ENCODE measurements around the gene GALT. TPM values are rescaled to one million over a fixed set of nuclear protein-coding genes. Genes with fewer than 3 reads are reported as not detected.

The GALT gene
- total RNA-seq, 2 donors from 2014 or later, result 30.9 to 35.0 TPM

DNA sequence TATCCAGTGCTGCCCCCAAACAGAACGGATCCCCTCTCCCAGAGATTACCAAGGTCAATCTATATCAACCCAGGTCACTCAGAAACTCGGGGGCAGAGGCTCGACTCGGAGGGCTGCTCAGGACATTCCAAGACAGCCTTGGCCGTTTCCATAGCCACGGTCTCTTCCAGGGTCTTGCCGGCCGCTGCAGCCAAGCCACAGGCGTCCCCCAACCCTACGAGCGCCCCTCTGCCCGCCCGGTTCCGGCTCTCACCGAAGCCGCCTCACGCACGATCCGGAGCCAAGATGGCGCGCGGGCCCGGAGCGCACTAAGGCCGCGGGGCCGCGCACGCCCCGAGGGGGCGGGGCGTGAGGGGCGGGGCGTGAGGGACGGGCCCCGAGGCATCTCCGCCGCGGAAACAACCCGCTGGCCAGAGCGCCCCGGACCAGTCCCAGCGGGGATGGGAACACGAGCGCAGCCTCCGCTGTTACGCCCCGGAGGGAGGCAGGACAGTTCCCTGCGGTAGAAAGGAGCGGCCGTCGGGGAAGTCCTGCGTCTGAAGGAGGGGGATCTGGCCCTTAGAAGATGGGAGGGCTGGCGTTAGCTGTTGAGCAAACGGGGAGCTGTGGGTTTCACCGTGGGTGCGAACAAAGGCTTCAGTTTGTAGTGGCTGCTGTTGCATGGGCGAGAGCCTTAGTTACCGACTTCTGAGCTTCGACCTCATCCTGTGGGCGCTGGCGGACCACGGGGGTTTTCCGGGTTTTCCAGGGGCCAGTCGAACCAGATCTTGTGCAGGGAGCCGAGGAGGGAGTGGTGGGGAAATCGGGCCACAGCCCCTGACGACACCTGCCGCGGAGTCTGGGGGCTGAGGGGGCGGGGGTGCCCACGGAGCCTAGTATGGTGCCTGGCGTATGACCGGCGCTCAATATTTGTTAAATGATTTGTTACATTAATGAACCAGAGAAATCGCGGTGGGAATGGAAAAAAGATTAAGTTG, 34.4 kb upstream of the GALT start, which contains the start of gene RPP25L:
Gene RPP25L, minus strand, starts transcription at position 287 of the 977 bp plus-strand sequence. CDS start 801 bp downstream, outside the sequence.
- TF ChIP-seq, protein P1, sequence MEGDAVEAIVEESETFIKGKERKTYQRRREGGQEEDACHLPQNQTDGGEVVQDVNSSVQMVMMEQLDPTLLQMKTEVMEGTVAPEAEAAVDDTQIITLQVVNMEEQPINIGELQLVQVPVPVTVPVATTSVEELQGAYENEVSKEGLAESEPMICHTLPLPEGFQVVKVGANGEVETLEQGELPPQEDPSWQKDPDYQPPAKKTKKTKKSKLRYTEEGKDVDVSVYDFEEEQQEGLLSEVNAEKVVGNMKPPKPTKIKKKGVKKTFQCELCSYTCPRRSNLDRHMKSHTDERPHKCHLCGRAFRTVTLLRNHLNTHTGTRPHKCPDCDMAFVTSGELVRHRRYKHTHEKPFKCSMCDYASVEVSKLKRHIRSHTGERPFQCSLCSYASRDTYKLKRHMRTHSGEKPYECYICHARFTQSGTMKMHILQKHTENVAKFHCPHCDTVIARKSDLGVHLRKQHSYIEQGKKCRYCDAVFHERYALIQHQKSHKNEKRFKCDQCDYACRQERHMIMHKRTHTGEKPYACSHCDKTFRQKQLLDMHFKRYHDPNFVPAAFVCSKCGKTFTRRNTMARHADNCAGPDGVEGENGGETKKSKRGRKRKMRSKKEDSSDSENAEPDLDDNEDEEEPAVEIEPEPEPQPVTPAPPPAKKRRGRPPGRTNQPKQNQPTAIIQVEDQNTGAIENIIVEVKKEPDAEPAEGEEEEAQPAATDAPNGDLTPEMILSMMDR (IDR thresholded peaks at IDR 0.05), result no peak
- peak within 1 kb of the TSS; percentile 75 to 81 for H3K4me3 ChIP-seq
- no peaks in the 10 kb centered on the region for H3K9me3 ChIP-seq
- H3K4me1 ChIP-seq, result peaks cover 0 to 28% of the 10 kb centered on the region in 2 donors
- DNase-seq (ENCODE audit: low spot score), result peak; percentile 85
- H3K36me3 ChIP-seq, result peaks cover 27% of the 10 kb centered on the region
- H3K27ac ChIP-seq, result peak within 1 kb of the TSS; percentile 92
- no peaks in the 10 kb centered on the region for H3K27me3 ChIP-seq

DNA sequence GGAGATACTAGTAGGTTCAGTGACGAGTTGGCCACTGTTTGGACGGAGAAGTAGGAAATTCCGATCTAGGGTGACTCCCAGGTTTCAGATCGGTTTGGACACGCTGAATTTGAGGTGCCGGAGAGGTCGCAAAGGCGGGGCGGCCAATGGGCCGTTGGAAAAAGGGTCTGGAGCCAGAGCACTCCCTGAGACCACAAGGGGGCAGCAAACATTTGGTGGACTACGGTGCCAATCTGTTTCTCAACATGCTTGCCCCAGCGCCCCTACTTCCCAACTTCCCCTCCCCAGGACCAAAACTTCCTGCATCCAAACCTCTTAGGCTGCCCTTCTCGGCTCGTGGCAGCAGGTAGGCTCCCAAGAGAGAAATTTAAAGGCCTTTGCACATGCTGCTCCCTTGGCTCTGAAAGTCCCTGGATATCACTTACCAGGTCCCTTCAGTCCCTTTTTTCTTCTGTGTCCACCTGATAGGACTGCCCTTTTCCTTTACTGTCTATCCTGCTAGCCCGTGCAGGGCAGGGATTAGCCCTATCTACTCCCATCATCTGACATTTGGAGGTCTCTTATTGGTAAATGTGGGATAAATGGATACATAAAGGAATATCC, 33.6 kb upstream of the GALT start:
- Histone ChIP-seq H3K4me1 (peaks cover 0 to 28% of the 10 kb centered on the region in 2 donors), H3K36me3 (peaks cover 35% of the 10 kb centered on the region), H3K27me3 (no peaks in the 10 kb centered on the region), H3K27ac (peak overlapping the region; percentile 92), H3K4me3 (peak overlapping the region; percentile 75 to 81), H3K9me3 (no peaks in the 10 kb centered on the region)
- DNase-seq (ENCODE audit: low spot score), result peak; percentile 88
- TF ChIP-seq, protein P1 (IDR thresholded peaks at IDR 0.05), result peak; percentile 61 to 91

DNA sequence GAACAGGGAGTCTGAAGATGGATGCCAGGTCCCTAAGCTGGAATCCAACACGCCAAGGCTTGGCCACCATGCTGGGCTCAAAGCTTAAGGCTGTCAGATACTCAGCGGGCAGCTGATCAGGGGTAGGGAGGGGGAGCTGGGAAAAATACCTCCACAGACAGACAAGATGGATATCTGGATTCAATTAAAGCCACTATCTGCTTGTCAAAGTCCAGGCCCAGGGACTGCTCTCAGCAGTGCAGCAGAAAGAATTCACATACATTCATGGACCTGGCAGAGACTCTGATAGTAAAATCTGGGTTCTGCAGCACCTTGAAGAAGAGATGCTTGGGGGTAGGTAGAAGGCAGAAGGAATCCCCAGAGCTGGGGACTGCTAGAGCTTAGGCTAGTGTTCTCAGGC, 31.3 kb upstream of the GALT start:
- Histone ChIP-seq H3K4me1 (peaks cover 0 to 35% of the 10 kb centered on the region in 2 donors), H3K27me3 (no peaks in the 10 kb centered on the region), H3K36me3 (peaks cover 37% of the 10 kb centered on the region), H3K27ac (no peak overlapping the region), H3K4me3 (no peak overlapping the region), H3K9me3 (no peaks in the 10 kb centered on the region)
- TF ChIP-seq, protein P1 (IDR thresholded peaks at IDR 0.05), result no peak
- DNase-seq (ENCODE audit: low spot score), result no peak

DNA sequence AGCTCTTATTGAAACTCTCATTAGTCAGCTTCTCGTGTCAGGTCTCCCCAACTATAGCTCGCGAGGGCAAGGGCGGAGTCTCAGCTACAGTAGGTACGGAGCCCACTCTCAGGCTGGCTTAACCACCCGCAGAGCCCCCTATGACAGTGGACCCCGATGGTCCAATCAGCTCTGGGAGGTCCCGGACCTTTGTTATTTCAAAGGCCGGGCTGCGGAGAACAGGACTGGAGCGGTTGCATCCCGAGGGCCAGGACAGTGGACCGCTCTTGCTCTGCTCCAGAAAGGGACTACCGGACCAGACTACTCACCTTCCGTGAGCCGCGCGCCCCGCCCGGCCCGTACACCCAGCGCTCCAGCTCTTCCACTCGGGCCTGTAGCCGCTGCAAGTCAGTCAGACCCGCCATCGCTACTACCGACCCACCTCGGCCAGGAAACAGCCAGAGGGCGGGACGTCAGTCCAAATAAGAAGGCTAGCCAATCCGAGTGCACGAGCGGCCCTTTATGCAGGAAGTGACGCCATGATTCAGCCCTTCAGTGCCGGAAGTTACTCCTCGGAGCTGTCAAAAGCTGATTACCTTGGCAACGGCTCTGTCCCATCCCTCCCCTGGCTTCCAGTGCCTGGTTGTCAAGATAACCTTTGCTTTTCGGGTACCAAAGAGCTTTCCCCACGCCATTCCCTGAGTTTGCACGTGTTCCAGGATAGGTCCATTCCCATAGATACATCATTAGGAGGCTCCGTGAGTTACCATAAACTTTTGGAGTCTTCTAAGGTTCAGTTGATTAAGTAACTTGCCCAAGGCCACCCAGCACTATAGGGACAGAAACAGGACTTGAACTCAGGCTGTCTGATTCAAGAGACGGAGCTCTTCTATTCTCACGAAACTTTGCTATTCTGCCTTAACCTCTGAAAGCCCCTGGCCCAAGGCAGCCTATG, 26.1 kb upstream of the GALT start, which contains the start of gene DCTN3:
Gene DCTN3, minus strand, starts transcription at position 435 of the 934 bp plus-strand sequence. Its CDS starts 31 bp downstream, at position 404.
- DNase-seq (ENCODE audit: low spot score), result peak; percentile 97
- Histone ChIP-seq H3K36me3 (peaks cover 27% of the 10 kb centered on the region), H3K4me3 (peak within 1 kb of the TSS; percentile 85 to 86), H3K27ac (peak within 1 kb of the TSS; percentile 24 to 64), H3K9me3 (no peaks in the 10 kb centered on the region), H3K27me3 (peaks cover 8 to 29% of the 10 kb centered on the region in 2 donors), H3K4me1 (peaks cover 0 to 26% of the 10 kb centered on the region in 2 donors)
- TF ChIP-seq, protein P1 (IDR thresholded peaks at IDR 0.05), result peak in 1 of 2 donors; percentile 23

Data from right atrium auricular region (tissue), 2 donors.